ENCODE measurements around the gene SLC16A13. TPM values are rescaled to one million over a fixed set of nuclear protein-coding genes. Genes with fewer than 3 reads are reported as not detected.

SLC16A13 gene
- total RNA-seq, 2 experiments from 2014 or later: 4.8 to 5.9 TPM

DNA sequence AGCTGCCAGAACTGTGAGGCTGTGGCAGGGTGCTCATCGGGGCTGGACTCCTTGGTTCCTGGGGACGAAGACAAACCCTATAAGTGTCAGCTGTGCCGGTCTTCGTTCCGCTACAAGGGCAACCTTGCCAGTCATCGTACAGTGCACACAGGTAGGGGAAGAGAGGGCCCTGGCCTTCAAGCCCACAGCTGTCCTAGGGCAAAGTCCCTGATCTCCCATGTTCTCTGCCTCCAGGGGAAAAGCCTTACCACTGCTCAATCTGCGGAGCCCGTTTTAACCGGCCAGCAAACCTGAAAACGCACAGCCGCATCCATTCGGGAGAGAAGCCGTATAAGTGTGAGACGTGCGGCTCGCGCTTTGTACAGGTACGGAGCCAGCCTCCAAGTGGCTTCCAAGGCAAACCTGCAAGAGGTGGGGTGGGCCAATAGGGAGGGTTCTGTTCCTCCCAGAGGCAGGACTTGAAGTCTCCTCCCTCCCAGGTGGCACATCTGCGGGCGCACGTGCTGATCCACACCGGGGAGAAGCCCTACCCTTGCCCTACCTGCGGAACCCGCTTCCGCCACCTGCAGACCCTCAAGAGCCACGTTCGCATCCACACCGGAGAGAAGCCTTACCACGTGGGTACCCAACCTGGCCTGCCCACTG, 9.2 kb upstream of the SLC16A13 start:
- DNase-seq (no peak), ATAC-seq (no peak)
- POLR2A ChIA-PET: interaction anchor here (1.2 to 1.8 kb wide), 2 partner anchors 9 kb away, joined by 7 read pairs; partner anchors contain the start of gene SLC16A13

DNA sequence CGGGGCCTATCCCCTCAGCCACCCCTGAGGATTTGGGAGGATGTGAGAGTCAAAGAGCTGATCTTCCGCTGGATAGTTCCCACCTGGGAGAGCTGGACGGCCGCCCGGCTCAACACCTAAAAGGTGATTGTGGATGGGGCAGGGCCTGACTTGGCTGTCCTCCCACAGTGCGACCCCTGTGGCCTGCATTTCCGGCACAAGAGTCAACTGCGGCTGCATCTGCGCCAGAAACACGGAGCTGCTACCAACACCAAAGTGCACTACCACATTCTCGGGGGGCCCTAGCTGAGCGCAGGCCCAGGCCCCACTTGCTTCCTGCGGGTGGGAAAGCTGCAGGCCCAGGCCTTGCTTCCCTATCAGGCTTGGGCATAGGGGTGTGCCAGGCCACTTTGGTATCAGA, 8.5 kb upstream of the SLC16A13 start:
- no peaks in the 10 kb centered on the region for H3K9me3 Mint-ChIP-seq
- peaks cover 46% of the 10 kb centered on the region for H3K4me1 Mint-ChIP-seq (ENCODE audit: low read depth)
- intact Hi-C loops (cut with micrococcal nuclease): no loop called here
- TF ChIP-seq, protein P1, sequence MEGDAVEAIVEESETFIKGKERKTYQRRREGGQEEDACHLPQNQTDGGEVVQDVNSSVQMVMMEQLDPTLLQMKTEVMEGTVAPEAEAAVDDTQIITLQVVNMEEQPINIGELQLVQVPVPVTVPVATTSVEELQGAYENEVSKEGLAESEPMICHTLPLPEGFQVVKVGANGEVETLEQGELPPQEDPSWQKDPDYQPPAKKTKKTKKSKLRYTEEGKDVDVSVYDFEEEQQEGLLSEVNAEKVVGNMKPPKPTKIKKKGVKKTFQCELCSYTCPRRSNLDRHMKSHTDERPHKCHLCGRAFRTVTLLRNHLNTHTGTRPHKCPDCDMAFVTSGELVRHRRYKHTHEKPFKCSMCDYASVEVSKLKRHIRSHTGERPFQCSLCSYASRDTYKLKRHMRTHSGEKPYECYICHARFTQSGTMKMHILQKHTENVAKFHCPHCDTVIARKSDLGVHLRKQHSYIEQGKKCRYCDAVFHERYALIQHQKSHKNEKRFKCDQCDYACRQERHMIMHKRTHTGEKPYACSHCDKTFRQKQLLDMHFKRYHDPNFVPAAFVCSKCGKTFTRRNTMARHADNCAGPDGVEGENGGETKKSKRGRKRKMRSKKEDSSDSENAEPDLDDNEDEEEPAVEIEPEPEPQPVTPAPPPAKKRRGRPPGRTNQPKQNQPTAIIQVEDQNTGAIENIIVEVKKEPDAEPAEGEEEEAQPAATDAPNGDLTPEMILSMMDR (IDR thresholded peaks at IDR 0.05): no peak
- H3K4me3 Mint-ChIP-seq: no peak overlapping the region
- no peak for ATAC-seq
- no peak overlapping the region for H3K27ac Mint-ChIP-seq
- ChIA-PET CTCF (interaction anchor here (0.6 to 3.0 kb wide), 3 partner anchors 18 to 243 kb away, joined by 3 to 14 read pairs (median 3); no protein-coding TSS in a partner anchor), POLR2A (interaction anchor here (0.5 to 0.8 kb wide), 2 partner anchors 18 to 176 kb away, joined by 3 read pairs; no protein-coding TSS in a partner anchor)
- DNase-seq: no peak
- H3K27me3 Mint-ChIP-seq: no peaks in the 10 kb centered on the region
- peaks cover 4% of the 10 kb centered on the region for H3K36me3 Mint-ChIP-seq (ENCODE audit: low read depth)

More for the DNA sequence above, 9.2 kb upstream of the SLC16A13 start:
- no peaks in the 10 kb centered on the region for H3K9me3 Mint-ChIP-seq
- no peak overlapping the region for H3K27ac Mint-ChIP-seq
- intact Hi-C loops (cut with micrococcal nuclease): no loop called here
- no peaks in the 10 kb centered on the region for H3K27me3 Mint-ChIP-seq
- H3K36me3 Mint-ChIP-seq (ENCODE audit: low read depth): peaks cover 4% of the 10 kb centered on the region
- CTCF ChIA-PET: interaction anchor here (3.0 kb wide), 1 partner anchor 19 kb away, joined by 14 read pairs; no protein-coding TSS in a partner anchor
- TF ChIP-seq, protein P1 (IDR thresholded peaks at IDR 0.05): no peak
- H3K4me3 Mint-ChIP-seq: no peak overlapping the region
- H3K4me1 Mint-ChIP-seq (ENCODE audit: low read depth): peaks cover 43% of the 10 kb centered on the region

DNA sequence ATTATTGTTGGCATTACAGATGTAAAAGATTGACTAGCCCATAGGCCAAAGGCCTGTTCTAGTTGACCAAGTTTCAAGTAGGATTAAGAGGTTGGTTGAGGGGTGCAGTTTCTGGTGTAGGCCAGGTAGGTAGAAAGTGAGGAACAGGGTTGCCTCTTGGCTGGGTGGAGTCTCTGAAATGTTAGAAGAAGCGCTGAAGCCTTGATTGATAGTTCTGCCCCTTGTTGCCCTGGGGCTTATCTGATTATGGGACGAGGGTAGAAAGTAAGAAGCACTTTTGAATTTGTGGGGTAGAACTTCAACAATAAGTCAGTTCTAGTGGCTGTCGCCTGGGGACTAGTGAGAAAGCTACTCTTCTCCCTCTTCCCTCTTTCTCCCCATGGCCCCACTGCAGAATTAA, 6.7 kb upstream of the SLC16A13 start:
- Mint-ChIP-seq H3K36me3 (ENCODE audit: low read depth) (peaks cover 4% of the 10 kb centered on the region), H3K9me3 (peaks cover under 1% of the 10 kb centered on the region), H3K4me1 (ENCODE audit: low read depth) (peaks cover 41% of the 10 kb centered on the region), H3K27me3 (no peaks in the 10 kb centered on the region), H3K27ac (peak overlapping the region; percentile 91), H3K4me3 (peak overlapping the region; percentile 65)
- intact Hi-C loops (cut with micrococcal nuclease): no loop called here
- DNase-seq (no peak), ATAC-seq (no peak)
- ChIA-PET POLR2A (interaction anchor here (1.9 kb wide), 1 partner anchor 8 kb away, joined by 7 read pairs; no protein-coding TSS in a partner anchor), CTCF (interaction anchor here (3.0 to 6.2 kb wide), 2 partner anchors 7 to 17 kb away, joined by 14 to 26 read pairs; partner anchors contain the start of gene BCL6B)
- TF ChIP-seq, protein P1 (IDR thresholded peaks at IDR 0.05): no peak

DNA sequence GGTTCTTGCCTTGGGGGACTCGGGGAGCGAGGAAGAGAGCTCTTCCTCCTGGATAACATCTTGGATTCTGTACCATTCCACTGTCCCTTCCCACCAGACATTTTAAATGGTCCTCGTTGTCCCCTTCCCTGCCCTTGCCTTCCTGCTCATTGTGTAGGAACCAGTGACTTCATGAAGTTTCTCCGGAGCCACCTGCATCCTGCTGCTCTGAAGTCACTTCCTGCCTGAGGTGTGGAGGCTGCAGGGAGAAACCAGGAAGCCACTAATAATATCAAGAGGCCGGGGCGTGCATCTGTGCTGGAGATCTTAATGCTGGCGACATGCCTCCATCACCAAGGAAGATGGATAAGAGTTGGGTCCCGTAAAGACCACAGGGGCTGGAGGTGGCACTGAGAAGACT, 6.2 kb upstream of the SLC16A13 start:
- TF ChIP-seq, protein P1 (IDR thresholded peaks at IDR 0.05): no peak
- peaks cover 2% of the 10 kb centered on the region for H3K9me3 Mint-ChIP-seq
- H3K36me3 Mint-ChIP-seq (ENCODE audit: low read depth): peaks cover 4% of the 10 kb centered on the region
- peak overlapping the region; percentile 91 for H3K27ac Mint-ChIP-seq
- no peaks in the 10 kb centered on the region for H3K27me3 Mint-ChIP-seq
- intact Hi-C loops (cut with micrococcal nuclease): no loop called here
- H3K4me3 Mint-ChIP-seq: peak overlapping the region; percentile 65
- ATAC-seq: peak; percentile 86
- ChIA-PET POLR2A (interaction anchor here (1.2 to 1.9 kb wide), 2 partner anchors 9 to 12 kb away, joined by 3 to 7 read pairs; no protein-coding TSS in a partner anchor), CTCF (interaction anchor here (3.0 to 6.2 kb wide), 2 partner anchors 8 to 16 kb away, joined by 14 to 26 read pairs; partner anchors contain the start of gene BCL6B)
- DNase-seq: peak; percentile 82
- H3K4me1 Mint-ChIP-seq (ENCODE audit: low read depth): peaks cover 45% of the 10 kb centered on the region

Data from activated CD8-positive, alpha-beta T cell treated with anti-CD3 and anti-CD28 coated beads for 36 hours (primary cell).